Measurements from ENCODE around the gene MTERF1. TPM values are rescaled to one million over a fixed set of nuclear protein-coding genes. Genes with fewer than 3 reads are reported as not detected.

Gene MTERF1
- total RNA-seq, 1 experiment from 2014 or later, result 12.0 TPM

DNA sequence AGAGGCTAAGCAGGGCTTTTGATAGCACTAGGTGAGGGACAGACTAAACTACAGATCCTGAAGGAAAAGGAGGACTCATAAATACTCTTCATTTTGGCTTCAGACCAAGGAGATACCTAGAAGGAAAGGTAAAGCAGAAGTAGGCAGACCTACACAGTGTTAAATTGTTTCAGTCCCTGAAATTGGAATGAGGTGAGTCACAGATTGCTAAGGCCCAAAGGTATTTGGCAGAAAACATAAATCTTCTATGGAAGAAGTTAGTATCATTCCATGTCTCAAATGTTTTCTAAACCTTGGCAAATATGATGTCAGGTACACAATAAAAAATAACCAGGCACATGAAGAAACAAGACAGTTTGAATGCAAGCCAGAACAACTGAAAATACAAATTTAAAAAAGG, 30.0 kb downstream of the MTERF1 start (continued):
- TF ChIP-seq, protein P1, sequence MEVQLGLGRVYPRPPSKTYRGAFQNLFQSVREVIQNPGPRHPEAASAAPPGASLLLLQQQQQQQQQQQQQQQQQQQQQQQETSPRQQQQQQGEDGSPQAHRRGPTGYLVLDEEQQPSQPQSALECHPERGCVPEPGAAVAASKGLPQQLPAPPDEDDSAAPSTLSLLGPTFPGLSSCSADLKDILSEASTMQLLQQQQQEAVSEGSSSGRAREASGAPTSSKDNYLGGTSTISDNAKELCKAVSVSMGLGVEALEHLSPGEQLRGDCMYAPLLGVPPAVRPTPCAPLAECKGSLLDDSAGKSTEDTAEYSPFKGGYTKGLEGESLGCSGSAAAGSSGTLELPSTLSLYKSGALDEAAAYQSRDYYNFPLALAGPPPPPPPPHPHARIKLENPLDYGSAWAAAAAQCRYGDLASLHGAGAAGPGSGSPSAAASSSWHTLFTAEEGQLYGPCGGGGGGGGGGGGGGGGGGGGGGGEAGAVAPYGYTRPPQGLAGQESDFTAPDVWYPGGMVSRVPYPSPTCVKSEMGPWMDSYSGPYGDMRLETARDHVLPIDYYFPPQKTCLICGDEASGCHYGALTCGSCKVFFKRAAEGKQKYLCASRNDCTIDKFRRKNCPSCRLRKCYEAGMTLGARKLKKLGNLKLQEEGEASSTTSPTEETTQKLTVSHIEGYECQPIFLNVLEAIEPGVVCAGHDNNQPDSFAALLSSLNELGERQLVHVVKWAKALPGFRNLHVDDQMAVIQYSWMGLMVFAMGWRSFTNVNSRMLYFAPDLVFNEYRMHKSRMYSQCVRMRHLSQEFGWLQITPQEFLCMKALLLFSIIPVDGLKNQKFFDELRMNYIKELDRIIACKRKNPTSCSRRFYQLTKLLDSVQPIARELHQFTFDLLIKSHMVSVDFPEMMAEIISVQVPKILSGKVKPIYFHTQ (CRISPR knock-in tag; IDR thresholded peaks at IDR 0.05), result no peak
- TF ChIP-seq, protein P2, sequence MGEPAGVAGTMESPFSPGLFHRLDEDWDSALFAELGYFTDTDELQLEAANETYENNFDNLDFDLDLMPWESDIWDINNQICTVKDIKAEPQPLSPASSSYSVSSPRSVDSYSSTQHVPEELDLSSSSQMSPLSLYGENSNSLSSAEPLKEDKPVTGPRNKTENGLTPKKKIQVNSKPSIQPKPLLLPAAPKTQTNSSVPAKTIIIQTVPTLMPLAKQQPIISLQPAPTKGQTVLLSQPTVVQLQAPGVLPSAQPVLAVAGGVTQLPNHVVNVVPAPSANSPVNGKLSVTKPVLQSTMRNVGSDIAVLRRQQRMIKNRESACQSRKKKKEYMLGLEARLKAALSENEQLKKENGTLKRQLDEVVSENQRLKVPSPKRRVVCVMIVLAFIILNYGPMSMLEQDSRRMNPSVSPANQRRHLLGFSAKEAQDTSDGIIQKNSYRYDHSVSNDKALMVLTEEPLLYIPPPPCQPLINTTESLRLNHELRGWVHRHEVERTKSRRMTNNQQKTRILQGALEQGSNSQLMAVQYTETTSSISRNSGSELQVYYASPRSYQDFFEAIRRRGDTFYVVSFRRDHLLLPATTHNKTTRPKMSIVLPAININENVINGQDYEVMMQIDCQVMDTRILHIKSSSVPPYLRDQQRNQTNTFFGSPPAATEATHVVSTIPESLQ (CRISPR knock-in tag; IDR thresholded peaks at IDR 0.05), result no peak
- TF ChIP-seq GRHL2 (CRISPR knock-in tag; IDR thresholded peaks at IDR 0.05; ENCODE audit: insufficient replicate concordance, severe bottlenecking), result no peak
- TF ChIP-seq, protein P3, sequence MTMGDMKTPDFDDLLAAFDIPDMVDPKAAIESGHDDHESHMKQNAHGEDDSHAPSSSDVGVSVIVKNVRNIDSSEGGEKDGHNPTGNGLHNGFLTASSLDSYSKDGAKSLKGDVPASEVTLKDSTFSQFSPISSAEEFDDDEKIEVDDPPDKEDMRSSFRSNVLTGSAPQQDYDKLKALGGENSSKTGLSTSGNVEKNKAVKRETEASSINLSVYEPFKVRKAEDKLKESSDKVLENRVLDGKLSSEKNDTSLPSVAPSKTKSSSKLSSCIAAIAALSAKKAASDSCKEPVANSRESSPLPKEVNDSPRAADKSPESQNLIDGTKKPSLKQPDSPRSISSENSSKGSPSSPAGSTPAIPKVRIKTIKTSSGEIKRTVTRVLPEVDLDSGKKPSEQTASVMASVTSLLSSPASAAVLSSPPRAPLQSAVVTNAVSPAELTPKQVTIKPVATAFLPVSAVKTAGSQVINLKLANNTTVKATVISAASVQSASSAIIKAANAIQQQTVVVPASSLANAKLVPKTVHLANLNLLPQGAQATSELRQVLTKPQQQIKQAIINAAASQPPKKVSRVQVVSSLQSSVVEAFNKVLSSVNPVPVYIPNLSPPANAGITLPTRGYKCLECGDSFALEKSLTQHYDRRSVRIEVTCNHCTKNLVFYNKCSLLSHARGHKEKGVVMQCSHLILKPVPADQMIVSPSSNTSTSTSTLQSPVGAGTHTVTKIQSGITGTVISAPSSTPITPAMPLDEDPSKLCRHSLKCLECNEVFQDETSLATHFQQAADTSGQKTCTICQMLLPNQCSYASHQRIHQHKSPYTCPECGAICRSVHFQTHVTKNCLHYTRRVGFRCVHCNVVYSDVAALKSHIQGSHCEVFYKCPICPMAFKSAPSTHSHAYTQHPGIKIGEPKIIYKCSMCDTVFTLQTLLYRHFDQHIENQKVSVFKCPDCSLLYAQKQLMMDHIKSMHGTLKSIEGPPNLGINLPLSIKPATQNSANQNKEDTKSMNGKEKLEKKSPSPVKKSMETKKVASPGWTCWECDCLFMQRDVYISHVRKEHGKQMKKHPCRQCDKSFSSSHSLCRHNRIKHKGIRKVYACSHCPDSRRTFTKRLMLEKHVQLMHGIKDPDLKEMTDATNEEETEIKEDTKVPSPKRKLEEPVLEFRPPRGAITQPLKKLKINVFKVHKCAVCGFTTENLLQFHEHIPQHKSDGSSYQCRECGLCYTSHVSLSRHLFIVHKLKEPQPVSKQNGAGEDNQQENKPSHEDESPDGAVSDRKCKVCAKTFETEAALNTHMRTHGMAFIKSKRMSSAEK (CRISPR knock-in tag; IDR thresholded peaks at IDR 0.05; ENCODE audit: borderline replicate concordance), result no peak
- TF ChIP-seq, protein P4, sequence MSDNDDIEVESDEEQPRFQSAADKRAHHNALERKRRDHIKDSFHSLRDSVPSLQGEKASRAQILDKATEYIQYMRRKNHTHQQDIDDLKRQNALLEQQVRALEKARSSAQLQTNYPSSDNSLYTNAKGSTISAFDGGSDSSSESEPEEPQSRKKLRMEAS (CRISPR knock-in tag; IDR thresholded peaks at IDR 0.05), result no peak

DNA sequence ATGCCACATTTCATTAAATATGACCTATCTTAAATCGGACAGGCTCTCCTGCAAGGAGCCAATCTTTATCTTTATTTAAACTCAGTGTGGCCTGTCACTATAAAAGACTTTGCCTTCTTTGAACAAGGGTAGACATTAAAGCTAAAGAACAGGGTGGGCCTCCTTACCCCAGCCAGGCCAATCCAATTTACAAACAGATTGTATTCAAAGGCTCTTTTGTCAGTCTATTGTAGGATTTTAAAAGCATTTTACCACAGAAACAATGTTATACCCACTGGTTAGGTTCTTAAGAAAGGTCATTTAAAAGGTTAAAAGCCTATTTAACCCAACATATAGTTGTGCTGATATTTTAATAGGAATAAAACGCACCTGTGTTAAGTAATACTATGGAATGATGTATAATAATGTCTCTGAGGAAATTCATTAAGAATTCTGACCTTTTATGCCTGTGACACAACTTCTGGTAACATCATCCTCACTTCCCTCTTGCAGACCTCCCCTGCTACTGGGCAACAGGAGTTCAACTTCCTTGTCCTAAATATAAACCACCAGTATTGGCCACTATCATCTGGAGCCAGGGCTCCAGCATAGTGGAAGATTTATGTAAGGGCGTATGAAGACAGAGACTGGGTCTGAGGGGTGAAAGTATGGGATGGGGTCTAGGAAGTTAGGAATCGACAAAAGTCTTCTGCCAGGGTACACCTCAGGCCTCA, 32.5 kb downstream of the MTERF1 start:
- POLR2A ChIA-PET, result no interaction called here
- no peak for DNase-seq (ENCODE audit: low spot score)
- no peak overlapping the region for H3K27ac Mint-ChIP-seq
- ATAC-seq, result no peak
- CTCF ChIA-PET, result no interaction called here
- no peaks in the 10 kb centered on the region; the same call in 1 of the 2 replicates for H3K27me3 Mint-ChIP-seq (ENCODE audit: low read depth)
- no peak overlapping the region for H3K4me3 Mint-ChIP-seq
- H3K4me1 Mint-ChIP-seq, result no peaks in the 10 kb centered on the region
- peaks cover 7% of the 10 kb centered on the region for H3K9me3 Mint-ChIP-seq
- H3K36me3 Mint-ChIP-seq, result no peaks in the 10 kb centered on the region
- no peak for TF ChIP-seq ATF1 (CRISPR knock-in tag; IDR thresholded peaks at IDR 0.05)
- TF ChIP-seq OVOL2 (CRISPR knock-in tag; IDR thresholded peaks at IDR 0.05; ENCODE audit: borderline replicate concordance), result no peak
- TF ChIP-seq, protein P5, sequence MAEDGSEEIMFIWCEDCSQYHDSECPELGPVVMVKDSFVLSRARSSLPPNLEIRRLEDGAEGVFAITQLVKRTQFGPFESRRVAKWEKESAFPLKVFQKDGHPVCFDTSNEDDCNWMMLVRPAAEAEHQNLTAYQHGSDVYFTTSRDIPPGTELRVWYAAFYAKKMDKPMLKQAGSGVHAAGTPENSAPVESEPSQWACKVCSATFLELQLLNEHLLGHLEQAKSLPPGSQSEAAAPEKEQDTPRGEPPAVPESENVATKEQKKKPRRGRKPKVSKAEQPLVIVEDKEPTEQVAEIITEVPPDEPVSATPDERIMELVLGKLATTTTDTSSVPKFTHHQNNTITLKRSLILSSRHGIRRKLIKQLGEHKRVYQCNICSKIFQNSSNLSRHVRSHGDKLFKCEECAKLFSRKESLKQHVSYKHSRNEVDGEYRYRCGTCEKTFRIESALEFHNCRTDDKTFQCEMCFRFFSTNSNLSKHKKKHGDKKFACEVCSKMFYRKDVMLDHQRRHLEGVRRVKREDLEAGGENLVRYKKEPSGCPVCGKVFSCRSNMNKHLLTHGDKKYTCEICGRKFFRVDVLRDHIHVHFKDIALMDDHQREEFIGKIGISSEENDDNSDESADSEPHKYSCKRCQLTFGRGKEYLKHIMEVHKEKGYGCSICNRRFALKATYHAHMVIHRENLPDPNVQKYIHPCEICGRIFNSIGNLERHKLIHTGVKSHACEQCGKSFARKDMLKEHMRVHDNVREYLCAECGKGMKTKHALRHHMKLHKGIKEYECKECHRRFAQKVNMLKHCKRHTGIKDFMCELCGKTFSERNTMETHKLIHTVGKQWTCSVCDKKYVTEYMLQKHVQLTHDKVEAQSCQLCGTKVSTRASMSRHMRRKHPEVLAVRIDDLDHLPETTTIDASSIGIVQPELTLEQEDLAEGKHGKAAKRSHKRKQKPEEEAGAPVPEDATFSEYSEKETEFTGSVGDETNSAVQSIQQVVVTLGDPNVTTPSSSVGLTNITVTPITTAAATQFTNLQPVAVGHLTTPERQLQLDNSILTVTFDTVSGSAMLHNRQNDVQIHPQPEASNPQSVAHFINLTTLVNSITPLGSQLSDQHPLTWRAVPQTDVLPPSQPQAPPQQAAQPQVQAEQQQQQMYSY (CRISPR knock-in tag; IDR thresholded peaks at IDR 0.05), result no peak
- TF ChIP-seq, protein P6, sequence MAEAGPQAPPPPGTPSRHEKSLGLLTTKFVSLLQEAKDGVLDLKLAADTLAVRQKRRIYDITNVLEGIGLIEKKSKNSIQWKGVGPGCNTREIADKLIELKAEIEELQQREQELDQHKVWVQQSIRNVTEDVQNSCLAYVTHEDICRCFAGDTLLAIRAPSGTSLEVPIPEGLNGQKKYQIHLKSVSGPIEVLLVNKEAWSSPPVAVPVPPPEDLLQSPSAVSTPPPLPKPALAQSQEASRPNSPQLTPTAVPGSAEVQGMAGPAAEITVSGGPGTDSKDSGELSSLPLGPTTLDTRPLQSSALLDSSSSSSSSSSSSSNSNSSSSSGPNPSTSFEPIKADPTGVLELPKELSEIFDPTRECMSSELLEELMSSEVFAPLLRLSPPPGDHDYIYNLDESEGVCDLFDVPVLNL (CRISPR knock-in tag; IDR thresholded peaks at IDR 0.05; ENCODE audit: borderline replicate concordance, low read depth), result no peak
- TF ChIP-seq, protein P7, sequence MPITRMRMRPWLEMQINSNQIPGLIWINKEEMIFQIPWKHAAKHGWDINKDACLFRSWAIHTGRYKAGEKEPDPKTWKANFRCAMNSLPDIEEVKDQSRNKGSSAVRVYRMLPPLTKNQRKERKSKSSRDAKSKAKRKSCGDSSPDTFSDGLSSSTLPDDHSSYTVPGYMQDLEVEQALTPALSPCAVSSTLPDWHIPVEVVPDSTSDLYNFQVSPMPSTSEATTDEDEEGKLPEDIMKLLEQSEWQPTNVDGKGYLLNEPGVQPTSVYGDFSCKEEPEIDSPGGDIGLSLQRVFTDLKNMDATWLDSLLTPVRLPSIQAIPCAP (CRISPR knock-in tag; IDR thresholded peaks at IDR 0.05), result no peak
- TF ChIP-seq TEAD1 (CRISPR knock-in tag; IDR thresholded peaks at IDR 0.05), result no peak
- TF ChIP-seq ZNF263 (CRISPR knock-in tag; IDR thresholded peaks at IDR 0.05; ENCODE audit: low read depth), result no peak
- no peak for TF ChIP-seq NR3C1 (CRISPR knock-in tag; conservative IDR thresholded peaks at IDR 0.05; ENCODE audit: low read depth)
- TF ChIP-seq ZNF219 (CRISPR knock-in tag; IDR thresholded peaks at IDR 0.05; ENCODE audit: borderline replicate concordance), result no peak
- TF ChIP-seq, protein P8, sequence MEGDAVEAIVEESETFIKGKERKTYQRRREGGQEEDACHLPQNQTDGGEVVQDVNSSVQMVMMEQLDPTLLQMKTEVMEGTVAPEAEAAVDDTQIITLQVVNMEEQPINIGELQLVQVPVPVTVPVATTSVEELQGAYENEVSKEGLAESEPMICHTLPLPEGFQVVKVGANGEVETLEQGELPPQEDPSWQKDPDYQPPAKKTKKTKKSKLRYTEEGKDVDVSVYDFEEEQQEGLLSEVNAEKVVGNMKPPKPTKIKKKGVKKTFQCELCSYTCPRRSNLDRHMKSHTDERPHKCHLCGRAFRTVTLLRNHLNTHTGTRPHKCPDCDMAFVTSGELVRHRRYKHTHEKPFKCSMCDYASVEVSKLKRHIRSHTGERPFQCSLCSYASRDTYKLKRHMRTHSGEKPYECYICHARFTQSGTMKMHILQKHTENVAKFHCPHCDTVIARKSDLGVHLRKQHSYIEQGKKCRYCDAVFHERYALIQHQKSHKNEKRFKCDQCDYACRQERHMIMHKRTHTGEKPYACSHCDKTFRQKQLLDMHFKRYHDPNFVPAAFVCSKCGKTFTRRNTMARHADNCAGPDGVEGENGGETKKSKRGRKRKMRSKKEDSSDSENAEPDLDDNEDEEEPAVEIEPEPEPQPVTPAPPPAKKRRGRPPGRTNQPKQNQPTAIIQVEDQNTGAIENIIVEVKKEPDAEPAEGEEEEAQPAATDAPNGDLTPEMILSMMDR (IDR thresholded peaks at IDR 0.05), result no peak
- TF ChIP-seq, protein P9, sequence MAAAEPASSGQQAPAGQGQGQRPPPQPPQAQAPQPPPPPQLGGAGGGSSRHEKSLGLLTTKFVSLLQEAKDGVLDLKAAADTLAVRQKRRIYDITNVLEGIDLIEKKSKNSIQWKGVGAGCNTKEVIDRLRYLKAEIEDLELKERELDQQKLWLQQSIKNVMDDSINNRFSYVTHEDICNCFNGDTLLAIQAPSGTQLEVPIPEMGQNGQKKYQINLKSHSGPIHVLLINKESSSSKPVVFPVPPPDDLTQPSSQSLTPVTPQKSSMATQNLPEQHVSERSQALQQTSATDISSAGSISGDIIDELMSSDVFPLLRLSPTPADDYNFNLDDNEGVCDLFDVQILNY (CRISPR knock-in tag; IDR thresholded peaks at IDR 0.05), result no peak

Measured in WTC11 (cell line).